NCI-H526 (cell line): ENCODE data around the gene CHAF1A.

ENCODE experiments used
- DNase-seq, 2 experiments: peaks; one replicate each; lab custom pipeline; 2025; lab: John Stamatoyannopoulos, UW

The CHAF1A gene

GRCh38 chr19:4441994-4442818, 39.8 kb downstream of the CHAF1A start:
- DNase-seq = no peak

- DNase-seq = no peak
These were observed 40.3 kb downstream of the CHAF1A start for GRCh38 chr19:4442819-4443146.

DNA sequence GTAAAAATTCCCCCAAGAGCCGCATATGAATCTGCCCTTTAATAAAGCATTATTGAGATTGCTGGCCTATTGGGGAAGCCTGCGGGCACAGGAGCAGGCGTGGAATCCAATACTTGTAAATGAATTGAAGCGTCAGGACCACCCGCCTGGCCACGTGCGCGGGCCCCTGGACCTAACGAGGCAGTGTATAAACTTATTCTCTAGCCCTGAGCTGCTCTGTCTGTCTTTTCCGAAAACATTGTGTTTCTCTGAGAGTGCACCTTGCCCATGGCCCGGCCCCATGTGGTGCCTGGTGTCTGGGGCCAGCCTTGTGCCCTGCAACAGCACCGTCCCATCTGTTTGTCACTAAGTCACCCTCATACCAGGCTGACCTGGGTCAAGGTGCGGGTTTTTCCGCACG, 40.7 kb downstream of the CHAF1A start:
- no peak for DNase-seq

DNA sequence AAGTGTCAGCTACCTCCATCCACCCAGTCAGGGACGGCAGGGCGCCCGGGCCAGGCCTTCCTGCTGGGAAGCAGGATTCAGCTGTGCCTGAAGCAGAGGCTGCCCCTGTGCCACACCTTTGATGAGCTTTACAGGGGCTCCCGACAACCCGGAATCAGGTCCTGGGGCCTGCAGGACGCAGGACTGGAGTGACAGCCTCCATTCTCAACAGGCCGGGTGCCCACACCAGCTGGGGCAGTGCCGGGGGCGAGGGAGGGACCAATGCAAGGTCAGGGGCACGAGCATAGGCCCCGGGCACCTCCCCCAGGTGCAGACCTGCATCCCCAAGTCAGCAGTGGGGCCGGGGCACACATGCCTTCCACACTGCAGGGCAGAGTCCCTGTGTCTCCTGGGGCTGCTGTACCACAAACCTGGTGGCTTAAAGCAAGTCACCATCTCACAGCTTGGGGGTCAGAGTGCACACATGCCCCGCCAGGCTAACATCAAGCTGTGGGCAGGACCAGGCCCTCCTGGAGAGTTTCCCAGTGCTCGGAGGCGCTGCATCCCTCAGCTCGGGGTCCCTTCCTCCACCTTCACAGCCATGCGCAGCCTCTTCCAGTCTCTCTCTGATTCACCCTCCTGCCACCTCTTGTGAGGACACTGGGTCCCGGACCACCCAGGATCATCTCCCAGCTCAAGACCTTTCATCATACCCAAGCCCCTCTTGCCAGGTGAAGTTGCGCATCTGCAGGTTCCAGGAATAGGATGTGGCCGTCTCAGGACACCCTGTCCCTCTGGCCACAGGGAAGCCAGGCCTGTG, 41.7 kb downstream of the CHAF1A start:
- DNase-seq = no peak

DNA sequence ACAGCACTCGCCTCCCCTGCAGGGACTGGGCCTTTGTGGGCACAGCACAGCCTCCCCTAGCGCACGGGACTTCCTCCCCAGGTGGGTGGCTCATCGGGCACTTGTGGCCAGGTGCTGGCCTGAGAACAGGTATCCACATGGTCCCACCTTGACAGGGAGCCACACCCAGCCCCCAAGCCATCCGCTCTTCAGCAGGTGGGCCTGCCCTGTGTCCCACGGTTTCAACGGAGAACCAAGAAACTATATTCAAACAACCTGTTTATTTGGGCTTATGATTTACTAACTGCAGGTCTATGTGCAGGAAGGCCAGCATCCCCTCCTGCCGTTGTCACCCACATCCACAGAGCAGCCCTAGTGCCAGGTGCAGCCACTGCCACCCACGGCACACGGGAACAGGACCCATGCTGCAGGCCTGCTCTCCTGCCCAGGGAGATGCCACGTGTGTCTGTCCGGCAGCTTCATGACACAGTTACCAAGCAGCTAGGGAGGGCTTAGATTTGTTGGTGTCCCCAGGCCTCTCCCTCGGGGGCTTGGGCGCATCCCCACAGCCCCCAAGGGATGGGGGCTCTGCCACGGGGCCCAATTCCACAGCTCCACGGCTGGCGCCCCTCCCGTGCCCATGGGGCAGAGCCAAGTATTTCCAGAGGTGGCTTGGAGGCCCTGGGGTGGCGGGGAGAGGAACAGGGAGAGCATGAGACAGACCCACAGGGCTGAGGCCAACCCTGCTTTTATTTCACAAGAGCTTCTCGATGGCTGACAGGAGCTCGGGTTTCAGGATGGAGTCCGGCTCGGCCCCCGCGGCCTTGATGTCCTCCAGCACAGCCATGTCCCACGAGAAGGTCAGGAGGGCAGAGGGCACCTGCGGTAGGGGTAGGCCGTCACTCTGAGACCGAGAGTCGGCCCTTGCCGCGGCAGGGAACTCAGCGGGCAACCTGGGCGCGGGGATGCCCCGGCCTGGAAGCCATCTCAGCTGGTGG, 42.6 kb downstream of the CHAF1A start:
- DNase-seq = no peak

GRCh38 chr19:4445963-4446703, 43.7 kb downstream of the CHAF1A start:
- DNase-seq = no peak

DNA sequence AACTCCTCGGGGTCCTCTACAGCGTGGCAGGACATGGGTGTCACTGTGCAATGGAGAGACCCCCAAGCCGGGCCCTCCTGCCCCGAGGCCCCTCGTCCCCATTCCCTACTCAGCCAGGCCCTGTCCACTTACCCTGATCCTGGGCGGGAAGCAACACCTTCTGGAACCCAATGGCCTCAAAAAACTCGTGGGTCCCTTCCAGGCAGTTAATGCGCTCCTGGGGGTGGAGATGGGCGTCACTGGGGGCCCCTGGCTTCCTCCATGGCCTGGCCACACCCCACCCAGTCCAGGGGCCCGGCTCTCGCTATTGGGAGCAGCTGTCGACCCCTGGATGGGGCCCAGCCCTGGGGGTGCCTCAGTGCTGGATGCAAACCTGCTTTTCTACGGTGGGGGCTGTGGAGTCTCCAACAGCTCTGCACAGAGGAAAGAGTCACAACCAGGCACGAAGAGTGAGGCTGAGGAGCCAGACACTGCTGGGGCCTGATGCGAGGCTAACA, 44.3 kb downstream of the CHAF1A start:
- DNase-seq = no peak

- DNase-seq = no peak
These were observed 45.1 kb downstream of the CHAF1A start for GRCh38 chr19:4447327-4448146.

DNA sequence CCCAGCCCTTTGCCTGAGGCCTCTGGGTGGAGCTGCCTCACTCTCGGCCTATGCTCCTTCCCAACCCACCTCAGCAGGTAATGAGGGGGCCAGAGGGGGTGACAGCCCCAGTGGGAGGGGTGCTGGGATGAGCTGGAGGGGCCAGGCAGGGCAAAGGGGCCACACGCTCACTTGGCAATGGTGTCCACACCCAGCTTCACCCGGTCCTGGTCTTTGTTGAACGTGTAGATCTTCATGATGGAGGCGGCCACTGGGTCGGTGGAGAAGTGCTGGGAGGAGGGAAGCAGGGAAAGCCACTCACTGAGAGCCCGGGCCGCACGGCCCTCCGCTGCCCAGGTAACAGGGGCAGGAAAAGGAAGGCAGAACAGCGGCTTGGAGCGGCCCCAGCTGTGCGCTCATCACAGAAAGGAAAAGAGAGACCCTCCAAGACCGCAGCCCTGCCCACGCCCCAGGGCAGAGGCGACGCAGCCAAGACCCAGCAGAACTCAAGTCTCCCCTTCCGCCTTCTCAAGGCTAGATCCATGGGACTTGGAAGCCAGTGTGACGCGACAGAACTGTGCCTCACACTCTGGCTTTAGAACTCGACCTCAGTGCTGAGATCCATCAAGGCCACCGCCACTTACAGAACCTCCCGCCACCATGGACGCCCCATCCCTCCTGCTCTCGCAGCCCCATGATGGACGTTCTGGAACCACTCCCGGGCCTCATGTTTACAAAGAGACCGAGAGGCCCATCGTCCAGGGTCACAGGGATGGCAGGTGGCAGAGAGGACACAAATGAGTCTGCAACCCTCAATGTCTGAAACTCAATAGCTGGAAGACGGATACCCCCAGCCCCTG, 45.9 kb downstream of the CHAF1A start:
- DNase-seq = no peak

DNA sequence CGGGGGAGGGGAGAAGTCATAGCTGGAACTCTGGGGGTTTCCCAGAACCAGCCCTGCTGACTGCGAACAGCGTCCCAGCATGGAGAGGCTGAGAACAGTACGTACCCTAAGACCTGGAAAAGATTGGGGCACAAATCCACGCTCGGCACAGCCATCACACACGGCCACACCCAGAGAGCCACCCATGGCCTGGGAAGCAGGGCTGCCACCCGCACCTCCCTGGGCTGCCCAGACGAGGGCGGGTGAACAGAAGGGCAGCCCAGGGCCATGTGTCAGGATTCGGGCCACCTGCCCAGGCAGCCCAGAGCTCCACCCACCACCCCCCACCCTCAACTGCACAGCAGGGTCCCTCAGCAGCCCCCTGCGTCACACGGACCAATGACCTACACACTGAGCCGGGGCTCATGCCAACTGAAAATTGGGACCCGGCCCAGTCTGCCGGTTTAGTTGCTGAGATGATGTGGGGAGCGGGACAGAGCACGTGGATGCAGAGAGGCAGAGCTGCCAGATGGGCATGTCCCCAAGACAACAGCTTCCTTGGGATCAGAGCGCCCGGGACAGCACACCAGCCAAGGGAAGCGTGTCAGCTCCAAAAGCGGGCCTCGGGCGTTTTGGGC, 46.7 kb downstream of the CHAF1A start:
- no peak for DNase-seq

DNA sequence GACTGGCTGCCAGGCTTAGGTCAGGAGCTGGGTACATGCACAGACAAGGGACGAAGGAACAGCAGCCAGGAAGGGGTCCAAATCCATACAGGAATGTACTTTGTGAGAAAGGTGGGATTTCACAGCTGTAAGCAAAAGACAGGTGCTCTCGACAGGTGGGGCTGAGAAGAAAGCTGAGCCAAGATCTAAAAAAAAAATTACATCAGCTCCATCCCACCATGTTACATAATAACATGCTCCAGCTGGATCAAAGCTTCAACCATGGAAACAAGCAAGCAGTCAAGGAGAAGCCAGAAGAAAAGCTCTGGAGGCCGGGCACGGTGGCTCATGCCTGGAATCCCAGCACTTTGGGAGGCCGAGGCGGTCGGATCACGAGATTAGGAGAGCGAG, 47.2 kb downstream of the CHAF1A start:
- no peak for DNase-seq

DNA sequence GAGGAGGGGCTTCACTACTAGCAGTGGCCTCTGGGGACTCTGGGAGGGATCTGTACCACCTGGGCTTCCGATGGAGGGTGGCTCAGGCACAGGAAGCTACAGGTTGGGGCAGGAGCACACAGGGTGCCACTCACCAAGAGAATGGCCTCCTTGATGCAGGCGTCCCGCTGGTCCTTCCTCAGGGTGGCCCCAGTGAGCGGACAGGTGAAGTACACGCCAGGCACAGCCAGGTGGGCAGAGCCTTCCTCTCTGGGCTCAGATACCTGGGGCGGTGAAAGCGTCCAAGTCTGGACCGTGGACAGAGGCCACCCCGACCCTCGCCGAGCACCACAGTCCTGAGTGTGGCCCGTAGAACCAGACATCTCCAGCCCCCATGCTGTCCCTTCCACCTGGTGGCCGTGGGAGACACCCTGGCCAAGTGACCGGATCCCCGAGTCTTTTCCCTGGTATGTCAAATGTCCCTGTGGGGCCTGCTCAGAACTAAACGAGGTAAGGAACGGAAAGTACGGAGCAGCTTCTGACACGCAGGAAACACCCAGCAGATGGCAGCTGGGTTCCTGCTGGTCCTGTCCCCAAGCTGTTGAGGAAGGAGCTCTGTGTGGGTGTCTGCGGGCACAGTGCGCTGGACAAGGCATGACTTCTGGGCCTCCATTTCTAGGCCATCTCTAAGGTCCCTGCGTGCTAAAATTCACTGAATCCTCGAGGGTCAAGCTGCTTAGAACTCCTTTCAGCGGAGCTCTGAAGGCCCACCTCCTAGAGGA, 50.0 kb downstream of the CHAF1A start:
- no peak for DNase-seq

- no peak for DNase-seq
These were observed 51.1 kb downstream of the CHAF1A start for GRCh38 chr19:4453232-4454179.

DNA sequence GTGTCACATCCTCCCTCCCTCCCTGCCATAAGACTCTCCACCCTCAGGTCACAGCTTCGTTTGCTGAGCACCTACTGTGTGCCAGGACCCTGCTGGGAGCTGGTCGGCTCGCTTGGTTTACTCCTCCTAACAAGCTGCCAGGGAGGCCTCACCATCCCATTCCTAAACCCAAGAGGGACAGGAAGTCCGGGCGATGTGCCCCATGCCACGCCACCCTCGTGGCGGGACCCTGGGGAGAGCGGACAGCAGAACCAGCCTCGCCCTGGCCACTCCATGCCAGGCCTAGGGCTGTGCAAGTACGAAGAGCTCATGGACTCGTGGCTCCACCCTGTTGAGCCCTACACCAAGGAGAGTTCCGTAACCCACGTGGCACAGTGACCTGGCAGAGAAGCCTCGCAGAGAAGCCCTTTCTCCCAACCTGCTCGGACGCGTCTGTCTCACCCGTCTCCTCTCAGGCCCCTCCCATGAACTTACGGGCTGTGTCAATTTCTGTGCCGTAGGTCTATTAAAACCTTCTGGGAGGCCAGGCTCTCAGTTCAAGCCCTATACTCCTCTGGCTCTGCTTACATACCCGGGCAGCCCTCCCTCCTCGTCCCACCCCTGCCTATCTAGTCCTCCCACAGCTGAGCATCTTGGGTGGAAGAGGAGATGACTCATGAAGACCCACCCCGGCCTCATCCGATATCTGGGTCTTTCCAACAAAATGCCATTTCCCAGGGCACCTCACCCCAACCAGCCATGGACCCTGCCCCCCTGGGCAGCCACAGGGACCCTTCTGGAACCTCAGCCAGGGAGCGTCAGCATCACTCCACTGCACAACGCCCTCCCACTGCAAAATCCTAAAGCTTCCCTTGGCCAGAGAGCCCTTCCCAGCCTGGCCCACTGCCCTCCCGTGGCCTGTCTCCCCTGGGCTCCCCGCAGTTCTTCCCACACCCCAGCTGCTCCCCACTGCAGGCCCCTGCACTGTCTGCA, 52.6 kb downstream of the CHAF1A start:
- DNase-seq = no peak

DNA sequence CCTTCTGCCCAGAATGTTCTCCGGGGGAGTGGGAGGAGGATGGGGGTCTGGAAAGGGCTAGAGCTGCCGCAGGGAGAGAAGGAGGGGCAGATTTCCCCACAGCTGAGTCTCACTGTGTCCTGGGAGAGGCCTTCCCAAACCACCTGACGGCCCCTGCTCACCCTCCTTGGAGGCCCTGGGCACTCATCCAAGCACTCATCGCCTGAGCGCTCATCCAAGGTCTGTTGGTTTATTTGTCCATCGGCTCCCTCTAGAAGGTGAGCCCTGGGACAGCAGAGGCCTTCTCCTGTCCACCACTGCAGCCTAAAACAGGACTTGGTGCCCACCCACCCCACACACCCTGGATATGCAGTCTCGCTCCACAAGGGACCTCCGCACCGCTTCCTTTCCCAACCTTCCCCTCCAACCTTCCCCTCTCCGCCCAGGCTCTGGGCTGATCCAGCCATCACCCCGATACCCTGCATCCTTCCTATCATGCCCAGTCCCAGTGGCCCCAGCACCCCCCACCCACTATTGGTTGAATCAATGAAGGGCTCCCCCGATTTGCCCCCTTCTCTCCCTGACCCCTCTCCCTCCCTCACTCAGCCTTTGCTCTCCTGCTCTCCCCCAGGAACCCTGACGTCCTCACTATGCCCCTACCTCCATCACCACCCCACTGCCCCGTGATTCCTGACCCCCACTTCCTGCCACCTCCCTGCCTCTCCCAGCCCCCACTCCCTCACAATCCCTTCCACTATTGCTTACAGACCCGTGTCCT, 53.5 kb downstream of the CHAF1A start:
- DNase-seq = no peak
